K562 (cell line): Measurements from ENCODE around the gene ZDHHC24. TPM values are rescaled to one million over a fixed set of nuclear protein-coding genes. Genes with fewer than 3 reads are reported as not detected.
"Not testable (repeated sequence)": the region's sequence is repeated elsewhere in the genome, so short reads cannot be mapped to it uniquely, and the experiment has no call there.

Experiments
- ATAC-seq: fragments of 200-7000 bp; cut with Tn5 transposase; 3 replicates; pipeline ENCODE4 v1.9.1; 2020; ENCODE audit warnings: moderate library complexity
- BruUV-seq: library from RNA; stranded (reverse); fragments of 400-500 nt; replicated peaks from 2 replicates; lab custom pipeline; 2021; lab: Mats Ljungman, UMichigan
- CTCF ChIA-PET: fragments of 300-600 bp; formaldehyde crosslinking; extraction: SDS; loops from one replicate; lab custom pipeline; 2021; ENCODE audit warnings: low intra/inter-chr PET ratio; lab: Yijun Ruan, JAX
- POLR2A ChIA-PET: fragments of 300-600, 350-650 bp; sonication (Branson Sonifier 250); formaldehyde crosslinking; extraction: SDS; loops from one replicate; lab custom pipeline; 2021; ENCODE audit warnings: antibody characterized with exemption, inconsistent platforms; lab: Yijun Ruan, JAX
- DNase-seq, 4 experiments: peaks; one replicate each; pipeline versions ENCODE4 v3.0.0 to v3.0.0-alpha.2; 2011 to 2018; ENCODE audit warnings: low spot score in 3 of 4, mixed read lengths in 3 of 4; ENCODE audit errors: extremely low read depth in 1 of 4
- FAIRE-seq: peaks from 2 replicates; lab custom pipeline; 2011; peaks lifted over from hg19 to GRCh38; lab: Jason Lieb, UNC
- H2AFZ ChIP-seq: 2 replicates; pipeline ENCODE4 v1.6.0; 2011; ENCODE audit warnings: low read depth, low read length, control low read depth, inconsistent platforms
- H3K27ac ChIP-seq: fragments of 200-600 bp; 3 replicates; pipeline ENCODE4 v1.8.0; 2011; ENCODE audit warnings: low read depth, mild to moderate bottlenecking, control low read depth, inconsistent platforms, low read length, moderate library complexity, mixed read lengths; ENCODE audit errors: extremely low read depth
- H3K27me3 ChIP-seq, 2 experiments: fragments of 300-600 bp in 1 of 2; 2 replicates in 1 of 2; 3 replicates in 1 of 2; pipeline versions ENCODE4 v1.6.0 to v1.8.0; 2011; ENCODE audit warnings: inconsistent platforms in 2 of 2, low read length in 2 of 2, mild to moderate bottlenecking in 1 of 2, mixed read lengths in 1 of 2, moderate library complexity in 1 of 2; ENCODE audit not compliant: control insufficient read depth in 2 of 2, insufficient read depth in 2 of 2
- H3K36me3 ChIP-seq: fragments of 300-600 bp; 3 replicates; pipeline ENCODE4 v1.8.0; 2011; ENCODE audit warnings: mild to moderate bottlenecking, low read length, inconsistent platforms; ENCODE audit not compliant: control insufficient read depth, insufficient read depth
- H3K4me1 ChIP-seq, 2 experiments: fragments of 200-600 bp in 1 of 2; replicated peaks in 1 of 2; 2 replicates in 1 of 2; 3 replicates in 1 of 2; pipeline versions ENCODE4 v1.5.1 to v1.8.0; 2011; ENCODE audit warnings: inconsistent platforms in 2 of 2, low read length in 2 of 2, mild to moderate bottlenecking in 1 of 2, mixed read lengths in 1 of 2, moderate library complexity in 1 of 2; ENCODE audit not compliant: control insufficient read depth in 2 of 2, insufficient read depth in 2 of 2
- H3K4me2 ChIP-seq: 2 replicates; pipeline ENCODE4 v1.6.1; 2011; ENCODE audit warnings: low read length, control low read depth, inconsistent platforms, mixed read lengths; ENCODE audit not compliant: insufficient read depth
- H3K4me3 ChIP-seq: fragments of 200-600 bp; sonication (generic), shearing (Covaris generic); 2 replicates; pipeline ENCODE4 v1.5.1; 2016; ENCODE audit warnings: control low read depth, inconsistent platforms
- H3K79me2 ChIP-seq: fragments of 200-600 bp; 3 replicates; pipeline ENCODE4 v1.8.0; 2011; ENCODE audit warnings: low read length, inconsistent platforms; ENCODE audit not compliant: control insufficient read depth, insufficient read depth
- H3K9ac ChIP-seq, 2 experiments: 2 replicates each; pipeline versions ENCODE4 v1.6.0 to v1.6.1; 2011; ENCODE audit warnings: low read depth in 2 of 2, low read length in 2 of 2, control low read depth in 1 of 2, inconsistent platforms in 1 of 2, mild to moderate bottlenecking in 1 of 2, mixed read lengths in 1 of 2; ENCODE audit not compliant: insufficient read depth in 1 of 2
- H3K9me1 ChIP-seq: one replicate; pipeline ENCODE4 v1.6.0; 2011; ENCODE audit warnings: inconsistent platforms, mild to moderate bottlenecking, low read length, moderate library complexity; ENCODE audit not compliant: control insufficient read depth, insufficient read depth
- H3K9me3 ChIP-seq: replicated peaks from 2 replicates; pipeline ENCODE4 v1.5.1; 2011; ENCODE audit warnings: low read depth, low read length, inconsistent platforms; ENCODE audit not compliant: control insufficient read depth, insufficient read depth
- H4K20me1 ChIP-seq: replicated peaks from 2 replicates; pipeline ENCODE4 v1.6.1; 2011; ENCODE audit warnings: low read length, inconsistent platforms, mixed read lengths; ENCODE audit not compliant: control insufficient read depth, insufficient read depth
- AFF4 ChIP-seq: sonication (generic); formaldehyde crosslinking; IDR thresholded peaks from 2 replicates; pipeline ENCODE4 v1.8.0; 2023; ENCODE audit warnings: mild to moderate bottlenecking, missing genetic modification reagents
- EP400 ChIP-seq: fragments of 450-650 bp; IDR thresholded peaks from 2 replicates; pipeline ENCODE4 v1.6.1; 2017; ENCODE audit warnings: antibody characterized with exemption, mild to moderate bottlenecking, moderate library complexity
- ID3 ChIP-seq, 2 experiments: fragments of 250-450 bp in 1 of 2; fragments of 450-650 bp in 1 of 2; sonication (Bioruptor Pico) in 1 of 2; IDR thresholded peaks; 2 replicates each; pipeline versions ENCODE4 v1.6.1 to v1.8.0; 2016 to 2021; ENCODE audit warnings: mild to moderate bottlenecking in 2 of 2, moderate library complexity in 2 of 2, missing compliant biosample characterization in 1 of 2, missing genetic modification characterization in 1 of 2
- NBN ChIP-seq: fragments of 450-650 bp; IDR thresholded peaks from 2 replicates; pipeline ENCODE4 v1.6.1; 2016; ENCODE audit warnings: low read depth, mild to moderate bottlenecking
- TRIM24 ChIP-seq, 2 experiments: fragments of 450-650 bp; IDR thresholded peaks; 2 replicates each; pipeline ENCODE4 v1.6.1; 2016
- ZBTB2 ChIP-seq: fragments of 450-650 bp; IDR thresholded peaks from 2 replicates; pipeline ENCODE4 v1.6.1; 2016; ENCODE audit warnings: antibody characterized with exemption
- ZFP36 ChIP-seq: fragments of 150-350 bp; IDR thresholded peaks from 2 replicates; pipeline ENCODE4 v1.6.1; 2018; ENCODE audit warnings: low read length, low read depth; ENCODE audit not compliant: partially characterized antibody
- ZNF740 ChIP-seq, 3 experiments: fragments of 200-800 bp in 1 of 3; sonication (Bioruptor generic) in 1 of 3; sonication (generic) in 1 of 3; formaldehyde crosslinking in 1 of 3; IDR thresholded peaks; 2 replicates each; pipeline versions ENCODE4 v1.6.1 to v1.8.0; 2016 to 2022; ENCODE audit warnings: mild to moderate bottlenecking in 2 of 3, missing compliant biosample characterization in 2 of 3, missing genetic modification characterization in 2 of 3, missing genetic modification reagents in 1 of 3
- WGBS: fragments of 100-300 bp; shearing (Covaris generic); methylation state at CpG from one replicate; pipeline ENCODE4 v1.1.6; 2016; ENCODE audit warnings: low coverage, mixed read lengths; ENCODE audit not compliant: insufficient coverage; ENCODE audit errors: missing lambda C conversion rate; 5-methylcytosine and 5-hydroxymethylcytosine counted together
- in situ Hi-C: fragments of 300-500 bp; cut with MboI; formaldehyde crosslinking; loops from 4 replicates; pipeline ENCODE4 v1.15.0; 2018; ENCODE audit warnings: inconsistent platforms, mixed read lengths
- intact Hi-C: fragments of 100-400 bp; cut with micrococcal nuclease; formaldehyde crosslinking; loops from 2 replicates; pipeline ENCODE4 v1.14.2; 2022
- polyA plus RNA-seq, 8 experiments: library from polyadenylated mRNA; depleted of rRNA in 4 of 8; stranded (reverse) in 5 of 8; unstranded in 3 of 8; fragments of >200 nt; fragmentation: Nextera tagmentation in 2 of 8; fragmentation: Illumina TruSeq in 1 of 8; extraction: Ambion mirVana in 2 of 8; extraction: Trizol in 1 of 8; gene quantifications; 2 replicates each; pipeline versions ENCODE4 v1.2.1 to v1.2.3, GENCODE V29; 2011 to 2014; ENCODE audit warnings: inconsistent platforms in 1 of 8, missing spikeins in 1 of 8
- total RNA-seq, 7 experiments: library from RNA; depleted of rRNA in 6 of 7; stranded (reverse); fragments of >200 nt in 6 of 7; fragmentation: Illumina TruSeq in 2 of 7; extraction: Trizol in 2 of 7; gene quantifications; 2 replicates each; pipeline versions ENCODE4 v1.2.1 to v1.2.3, GENCODE V29; 2011 to 2021; ENCODE audit warnings: low replicate concordance in 1 of 7

ZDHHC24 gene
- total and polyA plus RNA-seq, 9 of the 15 experiments (the other 6 are each of a cell fraction or from before 2014, with no cell fraction given) = 0.45 to 11.2 (median 2.7) TPM

- TF ChIP-seq AFF4 (CRISPR knock-in tag) = 0 out of 2 replicates have a peak, but pooled peaks have one; percentile 58
- no peak for TF ChIP-seq ID3 (CRISPR knock-in tag; IDR thresholded peaks at IDR 0.05)
- TF ChIP-seq ID3 (tag; IDR thresholded peaks at IDR 0.05) = no peak
- TF ChIP-seq ZFP36 = peak; percentile 92
- TF ChIP-seq ZNF740 (CRISPR knock-in tag; IDR thresholded peaks at IDR 0.05) = no peak
- TF ChIP-seq ZNF740 (tag; IDR thresholded peaks at IDR 0.05) = 0 out of 4 replicates have a peak, but pooled peaks of 1 of the 2 experiments have one; percentile 9
- no peak for TF ChIP-seq EP400
- 0 out of 2 replicates have a peak, but pooled peaks have one; percentile 40 for TF ChIP-seq NBN
- TF ChIP-seq TRIM24 (IDR thresholded peaks at IDR 0.05) = 0 out of 4 replicates have a peak, but pooled peaks of 1 of the 2 experiments have one; percentile 5
- peak; percentile 23; the same call in 1 of the 2 replicates for TF ChIP-seq ZBTB2
Measured at GRCh38 chr11:66546368-66546965, 619 bp upstream of the ZDHHC24 start, which contains the start of gene ACTN3 (continued).

GRCh38 chr11:66544952-66545351 is 896 bp downstream of the ZDHHC24 start:
- Histone ChIP-seq H3K4me3 (peak overlapping the region; percentile 94), H3K9ac (peak overlapping the region; percentile 75 to 81; a peak in 3 of 4 replicates), H3K4me2 (peak overlapping the region; percentile 75), H3K4me1 (peaks cover 0 to 38% of the 10 kb centered on the region in 2 experiments; a peak in 4 of 5 replicates), H2AFZ (0 out of 2 replicates have a peak overlapping the region, but pooled peaks have one; percentile 81)
- intact Hi-C loops, in situ Hi-C loops, CTCF ChIA-PET, H3K27ac ChIP-seq, H3K27me3 ChIP-seq, H3K9me3 ChIP-seq, FAIRE-seq, H4K20me1 ChIP-seq, H3K79me2 ChIP-seq, DNase-seq, H3K36me3 ChIP-seq, H3K9me1 ChIP-seq, ATAC-seq: not testable (repeated sequence)
- WGBS = 37% methylated on average over 14 of the region's 14 CpGs
- POLR2A ChIA-PET = interaction anchor here (0.7 to 1.8 kb wide), 4 partner anchors 72 to 133 kb away, joined by 3 to 7 read pairs (median 4); partner anchors contain the start of gene RBM4B
- TSS peak; percentile 85 for BruUV-seq
